A673 (cell line): ENCODE results near the gene DCLK1.

Experiments
- EZH2 ChIP-seq: fragments of 200-600 bp; sonication (generic); IDR thresholded peaks from 2 replicates; pipeline ENCODE4 v1.6.1; 2017; ENCODE audit warnings: borderline replicate concordance, low read depth, mild to moderate bottlenecking, mixed read lengths, antibody characterized with exemption, low read length; ENCODE audit not compliant: poor library complexity, severe bottlenecking
- TF ChIP-seq, protein P1 (sequence below): fragments of 300-800, 200-600 bp; sonication (generic); conservative IDR thresholded peaks from 2 replicates; pipeline ENCODE4 v1.5.1; 2017; ENCODE audit warnings: low read depth, mild to moderate bottlenecking, antibody characterized with exemption, low read length, moderate library complexity, mixed read lengths

DNA sequence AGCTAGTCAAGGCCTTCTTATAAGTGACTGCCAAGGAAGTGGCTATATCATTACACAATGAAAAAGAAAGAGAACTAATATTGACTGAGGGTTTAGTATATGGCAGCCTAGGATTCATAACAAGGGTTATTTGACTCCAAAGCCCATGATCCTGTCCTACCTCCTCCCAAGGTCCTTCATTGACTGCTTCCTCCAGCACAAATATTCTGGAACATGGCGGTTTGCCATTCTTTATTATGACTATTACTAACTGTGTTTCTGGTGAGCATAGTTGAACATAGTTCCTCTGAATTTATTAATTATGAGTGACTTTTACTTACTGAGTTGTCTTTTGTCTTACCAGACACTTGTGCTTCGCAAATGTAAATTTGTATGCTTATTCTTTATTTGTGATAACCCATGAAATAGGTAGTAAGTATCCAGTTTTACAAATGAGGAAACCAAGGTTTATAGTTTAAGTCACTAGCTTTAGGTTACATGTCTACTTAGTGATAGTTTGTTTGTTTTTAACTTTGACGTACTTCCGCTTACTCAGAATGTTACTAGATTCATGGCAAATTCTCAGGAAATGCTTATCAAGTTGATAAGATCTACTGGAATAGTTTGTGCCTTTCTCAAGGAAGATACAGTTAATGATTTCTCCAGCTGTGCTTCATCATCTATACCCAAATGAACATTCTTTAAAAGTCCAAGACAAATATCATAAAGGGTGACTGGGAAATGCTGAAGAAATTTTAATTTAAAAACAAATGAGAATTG is 15.5 kb upstream of the DCLK1 start:
- TF ChIP-seq, protein P1, sequence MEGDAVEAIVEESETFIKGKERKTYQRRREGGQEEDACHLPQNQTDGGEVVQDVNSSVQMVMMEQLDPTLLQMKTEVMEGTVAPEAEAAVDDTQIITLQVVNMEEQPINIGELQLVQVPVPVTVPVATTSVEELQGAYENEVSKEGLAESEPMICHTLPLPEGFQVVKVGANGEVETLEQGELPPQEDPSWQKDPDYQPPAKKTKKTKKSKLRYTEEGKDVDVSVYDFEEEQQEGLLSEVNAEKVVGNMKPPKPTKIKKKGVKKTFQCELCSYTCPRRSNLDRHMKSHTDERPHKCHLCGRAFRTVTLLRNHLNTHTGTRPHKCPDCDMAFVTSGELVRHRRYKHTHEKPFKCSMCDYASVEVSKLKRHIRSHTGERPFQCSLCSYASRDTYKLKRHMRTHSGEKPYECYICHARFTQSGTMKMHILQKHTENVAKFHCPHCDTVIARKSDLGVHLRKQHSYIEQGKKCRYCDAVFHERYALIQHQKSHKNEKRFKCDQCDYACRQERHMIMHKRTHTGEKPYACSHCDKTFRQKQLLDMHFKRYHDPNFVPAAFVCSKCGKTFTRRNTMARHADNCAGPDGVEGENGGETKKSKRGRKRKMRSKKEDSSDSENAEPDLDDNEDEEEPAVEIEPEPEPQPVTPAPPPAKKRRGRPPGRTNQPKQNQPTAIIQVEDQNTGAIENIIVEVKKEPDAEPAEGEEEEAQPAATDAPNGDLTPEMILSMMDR = no peak
- TF ChIP-seq EZH2 = no peak
